Measurements from ENCODE around the gene AGMO.

DNA sequence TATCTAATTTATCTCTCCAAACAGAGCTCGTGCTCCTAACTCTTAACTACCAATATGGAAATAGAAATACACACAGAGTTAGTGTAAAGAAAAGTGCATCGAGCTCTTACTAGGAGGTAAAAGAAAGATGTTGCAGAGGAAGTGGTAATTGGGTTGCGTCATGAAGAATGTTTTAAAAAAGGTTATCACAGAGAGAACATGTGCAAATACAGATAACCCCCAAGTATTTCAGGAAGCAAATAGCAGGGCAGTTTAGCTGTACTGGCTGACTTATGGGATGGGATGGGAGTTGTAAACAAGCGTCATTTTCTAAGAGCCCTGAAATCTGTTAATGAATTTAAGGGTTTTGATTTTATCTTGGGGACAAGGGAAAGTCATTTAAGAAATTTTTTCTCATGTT, 153.9 kb downstream of the AGMO start:
- TF ChIP-seq EZH2 (IDR thresholded peaks at IDR 0.05; ENCODE audit: borderline replicate concordance, insufficient read depth, low read depth, low read length, poor library complexity, severe bottlenecking) = no peak
- TF ChIP-seq, protein P1, sequence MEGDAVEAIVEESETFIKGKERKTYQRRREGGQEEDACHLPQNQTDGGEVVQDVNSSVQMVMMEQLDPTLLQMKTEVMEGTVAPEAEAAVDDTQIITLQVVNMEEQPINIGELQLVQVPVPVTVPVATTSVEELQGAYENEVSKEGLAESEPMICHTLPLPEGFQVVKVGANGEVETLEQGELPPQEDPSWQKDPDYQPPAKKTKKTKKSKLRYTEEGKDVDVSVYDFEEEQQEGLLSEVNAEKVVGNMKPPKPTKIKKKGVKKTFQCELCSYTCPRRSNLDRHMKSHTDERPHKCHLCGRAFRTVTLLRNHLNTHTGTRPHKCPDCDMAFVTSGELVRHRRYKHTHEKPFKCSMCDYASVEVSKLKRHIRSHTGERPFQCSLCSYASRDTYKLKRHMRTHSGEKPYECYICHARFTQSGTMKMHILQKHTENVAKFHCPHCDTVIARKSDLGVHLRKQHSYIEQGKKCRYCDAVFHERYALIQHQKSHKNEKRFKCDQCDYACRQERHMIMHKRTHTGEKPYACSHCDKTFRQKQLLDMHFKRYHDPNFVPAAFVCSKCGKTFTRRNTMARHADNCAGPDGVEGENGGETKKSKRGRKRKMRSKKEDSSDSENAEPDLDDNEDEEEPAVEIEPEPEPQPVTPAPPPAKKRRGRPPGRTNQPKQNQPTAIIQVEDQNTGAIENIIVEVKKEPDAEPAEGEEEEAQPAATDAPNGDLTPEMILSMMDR (IDR thresholded peaks at IDR 0.05) = no peak

Data from B cell (primary cell).